Esophagus muscularis mucosa (tissue), 3 donors: ENCODE results near the gene SPDYE2B.
"Not testable (repeated sequence)": the region's sequence is repeated elsewhere in the genome, so short reads cannot be mapped to it uniquely, and the experiment has no call there.

Experiments used
- CTCF ChIP-seq, 3 experiments: fragments of 200-600 bp in 2 of 3; fragments of 450-650 bp in 1 of 3; sonication (generic) in 2 of 3; IDR thresholded peaks; one replicate each; pipeline ENCODE4 v1.5.1; 2017 to 2019; ENCODE audit warnings: antibody characterized with exemption in 3 of 3, mild to moderate bottlenecking in 2 of 3, moderate library complexity in 1 of 3
- POLR2A ChIP-seq: fragments of 450-650 bp; IDR thresholded peaks from one replicate; pipeline ENCODE4 v1.6.1; 2017; ENCODE audit warnings: antibody characterized with exemption, moderate library complexity, mild to moderate bottlenecking, low read depth
- POLR2AphosphoS5 ChIP-seq, 2 donors: sonication (generic); formaldehyde crosslinking; IDR thresholded peaks; one replicate each; pipeline ENCODE4 v1.6.1; 2017; ENCODE audit warnings: antibody characterized with exemption in 2 of 2

GRCh38 chr7:102614346-102614697 lies 35.8 kb upstream of the SPDYE2B start:
- not testable (repeated sequence) for TF ChIP-seq CTCF (IDR thresholded peaks at IDR 0.05); POLR2A; POLR2AphosphoS5 (IDR thresholded peaks at IDR 0.05)
